ENCODE data around the gene P2RX7.
"Not testable (repeated sequence)": the region's sequence is repeated elsewhere in the genome, so short reads cannot be mapped to it uniquely, and the experiment has no call there.

The P2RX7 gene

DNA sequence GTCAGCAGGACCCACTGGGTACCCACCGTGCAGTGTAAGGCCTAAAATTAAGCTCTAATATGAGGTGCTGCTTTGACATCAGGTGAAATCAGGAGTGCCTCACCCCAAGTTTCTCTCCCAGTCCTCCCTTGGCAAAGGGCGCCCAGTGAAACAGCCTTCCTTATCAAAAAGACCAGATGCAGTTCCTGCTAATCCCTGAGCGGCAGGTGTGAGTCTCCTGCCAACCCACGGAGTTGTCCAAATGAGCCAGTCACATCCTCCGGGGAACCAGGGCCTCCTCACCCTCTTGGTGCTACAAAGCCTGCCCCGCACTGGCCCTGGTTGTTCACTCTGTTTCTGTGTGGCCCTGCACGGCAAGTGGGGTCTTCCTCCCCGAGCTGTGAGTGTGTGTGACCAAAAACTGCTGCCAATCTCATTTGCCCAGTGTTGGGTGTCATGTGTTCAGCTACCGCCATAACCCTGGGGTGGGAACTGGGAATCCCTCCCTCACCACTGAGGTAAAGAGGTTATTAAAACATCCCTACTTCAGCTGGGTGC, 57.0 kb downstream of the P2RX7 start:
- Histone ChIP-seq H3K4me3 (ENCODE audit: extremely low read depth, insufficient read depth, low read length, poor library complexity, severe bottlenecking) (no peak overlapping the region), H3K4me1 (ENCODE audit: control insufficient read depth, insufficient read depth, low read length, poor library complexity, severe bottlenecking) (peaks cover 5% of the 10 kb centered on the region), H3K36me3 (ENCODE audit: control insufficient read depth, insufficient read depth, low read length) (no peaks in the 10 kb centered on the region), H3K27ac (ENCODE audit: low read depth, low read length, severe bottlenecking) (no peak overlapping the region), H3K9me3 (ENCODE audit: control insufficient read depth, low read length) (no peaks in the 10 kb centered on the region)
- WGBS, 2 experiments (ENCODE audit: insufficient coverage in 2 of 2) = 93% methylated on average over 8 of the region's 9 CpGs

DNA sequence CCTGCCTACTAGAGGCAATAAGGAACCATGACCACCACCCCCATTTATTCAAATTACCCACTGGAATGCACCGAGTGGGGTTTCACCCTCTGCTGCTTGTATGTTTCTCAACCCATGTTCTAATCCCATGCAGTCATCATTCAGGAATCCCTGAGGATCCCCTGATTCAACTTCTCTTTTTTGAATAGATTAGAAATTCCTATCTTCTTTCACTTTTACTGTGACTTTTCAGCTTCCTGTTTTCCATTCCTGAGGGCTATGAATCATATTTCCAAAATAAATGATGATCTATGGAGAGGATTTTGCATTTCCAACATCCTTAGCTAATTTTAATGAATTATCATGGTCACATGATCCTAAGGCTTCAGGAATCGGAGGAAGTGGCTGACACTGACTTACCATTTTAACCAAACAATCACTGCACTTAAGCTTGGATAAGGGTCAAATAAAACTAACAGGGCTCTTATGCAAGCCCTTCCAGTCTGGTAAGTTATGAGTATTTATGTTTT, 57.9 kb downstream of the P2RX7 start:
- Histone ChIP-seq H3K9me3 (ENCODE audit: control insufficient read depth, low read length) (no peaks in the 10 kb centered on the region), H3K36me3 (ENCODE audit: control insufficient read depth, insufficient read depth, low read length) (no peaks in the 10 kb centered on the region), H3K27ac (ENCODE audit: low read depth, low read length, severe bottlenecking) (no peak overlapping the region), H3K4me3 (ENCODE audit: extremely low read depth, insufficient read depth, low read length, poor library complexity, severe bottlenecking) (no peak overlapping the region), H3K4me1 (ENCODE audit: control insufficient read depth, insufficient read depth, low read length, poor library complexity, severe bottlenecking) (peaks cover 5% of the 10 kb centered on the region)
- 57 to 80% methylated on average over 1 to 2 of the region's 2 CpGs for WGBS, 2 experiments (ENCODE audit: insufficient coverage in 2 of 2)

DNA sequence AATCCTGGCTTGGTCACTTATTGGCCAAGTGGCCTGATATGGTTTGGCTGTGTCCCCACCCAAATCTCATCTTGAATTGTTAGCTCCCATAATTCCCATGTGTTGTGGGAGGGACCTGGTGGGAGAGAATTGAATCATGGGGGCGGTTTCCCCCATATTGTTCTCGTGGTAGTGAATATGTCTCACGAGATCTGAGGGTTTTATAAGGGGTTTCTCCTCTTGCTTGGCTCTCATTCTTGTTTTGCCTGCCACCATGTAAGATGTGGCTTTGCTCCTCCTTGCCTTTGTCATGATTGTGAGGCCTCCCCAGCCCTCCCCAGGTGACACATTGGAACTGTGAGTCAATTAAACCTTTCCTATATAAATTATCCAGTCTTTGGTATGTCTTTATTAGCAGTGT, 58.5 kb downstream of the P2RX7 start:
- Histone ChIP-seq H3K9me3 (ENCODE audit: control insufficient read depth, low read length) (no peaks in the 10 kb centered on the region), H3K27ac (ENCODE audit: low read depth, low read length, severe bottlenecking) (no peak overlapping the region), H3K36me3 (ENCODE audit: control insufficient read depth, insufficient read depth, low read length) (no peaks in the 10 kb centered on the region), H3K4me3 (ENCODE audit: extremely low read depth, insufficient read depth, low read length, poor library complexity, severe bottlenecking) (no peak overlapping the region), H3K4me1 (ENCODE audit: control insufficient read depth, insufficient read depth, low read length, poor library complexity, severe bottlenecking) (peaks cover 5% of the 10 kb centered on the region)
- 95% methylated on average over 3 of the region's 3 CpGs; no CpG with 5 or more reads in 1 of the 2 experiments for WGBS, 2 experiments (ENCODE audit: insufficient coverage in 2 of 2)

DNA sequence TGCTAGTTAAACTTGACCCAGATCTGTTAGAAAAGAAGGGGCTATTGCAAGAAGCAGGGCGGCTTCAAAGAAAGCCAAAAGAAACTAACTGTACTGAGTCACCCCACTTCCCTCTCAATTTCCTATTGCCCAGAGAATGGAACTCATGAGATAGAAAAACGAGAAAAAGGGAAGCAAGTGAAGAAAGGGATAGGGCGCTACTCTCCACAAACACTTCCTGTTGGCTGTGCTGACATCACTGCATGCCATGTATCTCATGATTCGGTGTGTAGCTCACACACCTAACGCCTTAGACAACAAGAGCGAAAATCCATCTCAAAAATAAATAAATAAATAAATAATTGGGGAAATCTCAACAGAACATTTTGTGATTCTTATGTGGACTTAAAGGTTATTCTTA, 64.2 kb downstream of the P2RX7 start:
- peaks cover 5% of the 10 kb centered on the region for H3K4me1 ChIP-seq (ENCODE audit: control insufficient read depth, insufficient read depth, low read length, poor library complexity, severe bottlenecking)
- H3K4me3 ChIP-seq (ENCODE audit: extremely low read depth, insufficient read depth, low read length, poor library complexity, severe bottlenecking) = no peak overlapping the region
- no peaks in the 10 kb centered on the region for H3K9me3 ChIP-seq (ENCODE audit: control insufficient read depth, low read length)
- no peaks in the 10 kb centered on the region for H3K36me3 ChIP-seq (ENCODE audit: control insufficient read depth, insufficient read depth, low read length)
- WGBS, 2 experiments (ENCODE audit: insufficient coverage in 2 of 2) = 60% methylated on average over 1 of the region's 6 CpGs; no CpG with 5 or more reads in 1 of the 2 experiments
- no peak overlapping the region for H3K27ac ChIP-seq (ENCODE audit: low read depth, low read length, severe bottlenecking)

DNA sequence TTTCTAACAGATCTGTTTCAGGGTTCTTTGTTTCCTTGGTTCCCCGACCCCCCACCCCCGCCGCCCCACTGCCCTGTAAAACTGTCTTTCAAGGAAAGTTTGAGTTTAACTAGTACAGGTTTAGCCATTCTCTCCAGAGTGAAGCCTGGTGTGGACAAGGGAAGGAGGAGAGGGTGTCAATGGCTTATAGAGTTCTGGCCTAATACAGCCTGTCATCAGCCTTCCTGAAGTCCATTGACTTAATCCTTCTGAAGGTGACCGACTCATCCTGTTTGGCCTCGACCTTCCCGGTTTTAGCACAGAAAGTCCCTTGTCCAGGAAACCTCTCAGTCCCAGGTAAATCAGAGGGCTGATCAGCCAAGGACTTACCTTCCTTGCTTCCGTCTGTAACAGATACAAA, 66.3 kb downstream of the P2RX7 start:
- Histone ChIP-seq H3K9me3 (ENCODE audit: control insufficient read depth, low read length) (no peaks in the 10 kb centered on the region), H3K4me3 (ENCODE audit: extremely low read depth, insufficient read depth, low read length, poor library complexity, severe bottlenecking) (no peak overlapping the region), H3K27ac (ENCODE audit: low read depth, low read length, severe bottlenecking) (no peak overlapping the region), H3K4me1 (ENCODE audit: control insufficient read depth, insufficient read depth, low read length, poor library complexity, severe bottlenecking) (no peaks in the 10 kb centered on the region), H3K36me3 (ENCODE audit: control insufficient read depth, insufficient read depth, low read length) (no peaks in the 10 kb centered on the region)
- 77 to 86% methylated on average over 3 of the region's 7 CpGs for WGBS, 2 experiments (ENCODE audit: insufficient coverage in 2 of 2)

DNA sequence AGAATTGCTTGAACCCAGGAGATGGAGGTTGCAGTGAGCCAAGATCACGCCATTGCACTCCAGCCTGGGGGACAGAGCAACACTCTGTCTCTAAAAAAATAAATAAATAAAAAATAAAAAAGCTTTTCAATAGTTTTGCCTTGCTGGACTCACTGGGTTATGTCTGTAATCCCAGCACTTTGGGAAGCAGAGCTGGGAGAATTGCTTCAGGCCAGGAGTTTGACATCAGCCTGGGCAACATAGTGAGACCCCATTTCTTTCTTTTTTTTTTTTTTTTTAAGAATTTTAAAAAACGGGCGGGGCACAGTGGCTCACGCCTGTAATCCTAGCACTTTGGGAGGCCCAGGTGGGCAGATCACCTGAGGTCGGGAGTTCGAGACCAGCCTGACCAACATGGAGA, 68.5 kb downstream of the P2RX7 start:
- H3K4me1 ChIP-seq (ENCODE audit: control insufficient read depth, insufficient read depth, low read length, poor library complexity, severe bottlenecking); H3K4me3 ChIP-seq (ENCODE audit: extremely low read depth, insufficient read depth, low read length, poor library complexity, severe bottlenecking); H3K9me3 ChIP-seq (ENCODE audit: control insufficient read depth, low read length); H3K27ac ChIP-seq (ENCODE audit: low read depth, low read length, severe bottlenecking); H3K36me3 ChIP-seq (ENCODE audit: control insufficient read depth, insufficient read depth, low read length): not testable (repeated sequence)
- WGBS, 2 experiments (ENCODE audit: insufficient coverage in 2 of 2) = no CpG with 5 or more reads among the region's 6 CpGs

DNA sequence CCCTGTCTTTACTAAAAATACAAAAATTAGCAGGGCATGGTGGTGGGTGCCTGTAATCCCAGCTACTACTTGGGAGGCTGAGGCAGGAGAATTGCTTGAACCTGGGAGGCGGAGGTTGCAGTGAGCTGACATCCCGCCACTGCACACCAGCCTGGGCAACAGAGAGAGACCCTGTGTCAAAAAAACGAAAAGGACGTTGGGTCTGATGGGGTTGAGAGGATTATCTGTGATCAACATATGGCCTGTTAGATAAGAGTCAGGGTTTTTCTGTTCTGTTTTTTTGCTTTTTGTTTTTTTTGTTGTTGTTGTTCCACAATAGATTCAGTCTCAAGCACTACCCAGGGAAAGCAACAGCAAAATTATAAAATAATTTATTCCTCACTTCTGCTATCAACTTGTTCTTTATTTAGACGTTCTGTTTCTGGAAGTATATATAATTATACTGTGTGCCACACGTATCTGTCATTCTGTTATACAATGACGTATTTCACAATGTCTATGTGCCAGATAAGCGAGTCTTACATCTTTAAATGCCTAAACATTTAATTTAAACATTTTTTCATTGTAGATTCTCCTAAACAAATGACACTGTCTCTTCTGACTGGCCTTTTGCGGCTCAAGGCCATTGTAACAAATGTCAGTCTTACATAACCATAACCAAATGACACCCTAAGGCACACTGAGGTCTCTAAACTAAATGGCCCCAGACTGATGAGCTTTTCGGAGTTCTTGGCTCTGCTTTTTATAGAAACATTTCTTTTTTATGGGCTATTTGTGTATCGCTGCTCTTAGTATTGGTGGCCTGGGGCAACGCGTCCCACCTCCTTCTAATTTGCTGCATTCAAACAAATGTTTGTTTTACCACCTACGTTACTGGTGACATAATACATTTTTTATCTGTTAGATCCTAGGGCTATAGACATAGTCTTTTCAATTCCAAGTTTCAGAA, 70.0 kb downstream of the P2RX7 start:
- WGBS, 2 experiments (ENCODE audit: insufficient coverage in 2 of 2) = 87 to 91% methylated on average over 4 to 8 of the region's 14 CpGs
- no peak overlapping the region for H3K27ac ChIP-seq (ENCODE audit: low read depth, low read length, severe bottlenecking)
- no peaks in the 10 kb centered on the region for H3K36me3 ChIP-seq (ENCODE audit: control insufficient read depth, insufficient read depth, low read length)
- H3K9me3 ChIP-seq (ENCODE audit: control insufficient read depth, low read length) = no peaks in the 10 kb centered on the region
- H3K4me1 ChIP-seq (ENCODE audit: control insufficient read depth, insufficient read depth, low read length, poor library complexity, severe bottlenecking) = no peaks in the 10 kb centered on the region
- no peak overlapping the region for H3K4me3 ChIP-seq (ENCODE audit: extremely low read depth, insufficient read depth, low read length, poor library complexity, severe bottlenecking)

DNA sequence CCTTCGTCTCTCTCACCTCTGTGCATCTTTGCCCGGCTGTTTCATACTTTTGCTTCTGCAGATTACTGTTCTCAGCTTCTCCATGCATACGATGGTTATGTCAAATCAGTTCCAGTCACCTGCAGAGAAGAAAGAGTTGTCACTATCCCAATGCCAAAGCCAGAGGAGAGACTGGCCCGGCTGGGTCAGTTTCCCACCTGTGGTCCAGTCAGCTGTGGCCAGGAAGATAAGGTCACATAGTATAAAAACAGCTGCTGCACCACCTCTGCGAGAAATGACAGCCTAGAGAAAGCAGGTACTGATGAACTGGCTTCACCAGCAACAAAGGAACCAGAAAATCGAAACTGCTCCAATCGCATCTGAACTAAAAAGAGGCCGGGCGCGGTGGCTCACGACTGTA, 70.8 kb downstream of the P2RX7 start:
- no peaks in the 10 kb centered on the region for H3K36me3 ChIP-seq (ENCODE audit: control insufficient read depth, insufficient read depth, low read length)
- WGBS, 2 experiments (ENCODE audit: insufficient coverage in 2 of 2) = 79 to 85% methylated on average over 11 of the region's 11 CpGs
- no peak overlapping the region for H3K4me3 ChIP-seq (ENCODE audit: extremely low read depth, insufficient read depth, low read length, poor library complexity, severe bottlenecking)
- H3K9me3 ChIP-seq (ENCODE audit: control insufficient read depth, low read length) = no peaks in the 10 kb centered on the region
- no peaks in the 10 kb centered on the region for H3K4me1 ChIP-seq (ENCODE audit: control insufficient read depth, insufficient read depth, low read length, poor library complexity, severe bottlenecking)
- no peak overlapping the region for H3K27ac ChIP-seq (ENCODE audit: low read depth, low read length, severe bottlenecking)

DNA sequence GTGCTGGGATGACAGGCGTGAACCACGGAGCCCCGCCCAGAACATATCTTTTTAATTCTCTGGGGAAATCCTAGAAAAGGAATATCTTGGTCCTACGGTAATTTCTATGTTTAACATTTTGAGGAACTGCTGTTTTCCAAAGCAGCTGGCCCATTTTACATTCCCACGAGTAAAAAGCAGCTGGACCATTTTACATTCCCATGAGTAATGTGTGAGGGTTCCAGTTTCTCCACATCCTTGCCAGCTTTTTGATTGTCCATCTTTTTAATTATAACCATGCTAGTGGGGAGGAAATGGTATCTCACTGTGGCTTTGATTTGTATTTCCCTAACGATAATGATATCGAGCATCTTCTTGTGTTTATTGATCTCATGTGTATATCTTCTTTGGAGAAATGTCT, 72.8 kb downstream of the P2RX7 start:
- Histone ChIP-seq H3K9me3 (ENCODE audit: control insufficient read depth, low read length) (no peaks in the 10 kb centered on the region), H3K36me3 (ENCODE audit: control insufficient read depth, insufficient read depth, low read length) (no peaks in the 10 kb centered on the region), H3K27ac (ENCODE audit: low read depth, low read length, severe bottlenecking) (no peak overlapping the region), H3K4me3 (ENCODE audit: extremely low read depth, insufficient read depth, low read length, poor library complexity, severe bottlenecking) (no peak overlapping the region), H3K4me1 (ENCODE audit: control insufficient read depth, insufficient read depth, low read length, poor library complexity, severe bottlenecking) (no peaks in the 10 kb centered on the region)
- WGBS, 2 experiments (ENCODE audit: insufficient coverage in 2 of 2) = 83 to 92% methylated on average over 4 to 6 of the region's 7 CpGs

DNA sequence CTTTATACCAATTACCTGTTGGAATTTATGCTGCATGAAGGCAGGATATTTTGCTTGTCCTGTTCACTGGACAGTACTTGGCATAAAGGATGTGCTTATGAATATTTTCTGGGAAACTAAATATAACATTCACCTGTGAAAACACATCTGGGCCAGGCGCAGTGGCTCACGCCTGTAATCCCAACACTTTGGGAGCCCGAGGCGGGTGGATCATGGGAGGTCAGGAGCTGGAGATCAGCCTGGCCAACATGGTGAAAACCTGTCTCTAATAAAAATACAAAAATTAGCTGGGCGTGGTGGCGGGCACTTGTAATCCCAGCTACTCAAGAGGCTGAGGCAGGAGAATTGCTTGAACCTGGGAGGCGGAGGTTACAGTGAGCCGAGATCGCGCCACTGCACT, 75.9 kb downstream of the P2RX7 start:
- not testable (repeated sequence) for H3K36me3 ChIP-seq (ENCODE audit: control insufficient read depth, insufficient read depth, low read length); H3K4me1 ChIP-seq (ENCODE audit: control insufficient read depth, insufficient read depth, low read length, poor library complexity, severe bottlenecking); H3K4me3 ChIP-seq (ENCODE audit: extremely low read depth, insufficient read depth, low read length, poor library complexity, severe bottlenecking); H3K27ac ChIP-seq (ENCODE audit: low read depth, low read length, severe bottlenecking); H3K9me3 ChIP-seq (ENCODE audit: control insufficient read depth, low read length)
- WGBS, 2 experiments (ENCODE audit: insufficient coverage in 2 of 2) = 96 to 97% methylated on average over 8 to 10 of the region's 10 CpGs

DNA sequence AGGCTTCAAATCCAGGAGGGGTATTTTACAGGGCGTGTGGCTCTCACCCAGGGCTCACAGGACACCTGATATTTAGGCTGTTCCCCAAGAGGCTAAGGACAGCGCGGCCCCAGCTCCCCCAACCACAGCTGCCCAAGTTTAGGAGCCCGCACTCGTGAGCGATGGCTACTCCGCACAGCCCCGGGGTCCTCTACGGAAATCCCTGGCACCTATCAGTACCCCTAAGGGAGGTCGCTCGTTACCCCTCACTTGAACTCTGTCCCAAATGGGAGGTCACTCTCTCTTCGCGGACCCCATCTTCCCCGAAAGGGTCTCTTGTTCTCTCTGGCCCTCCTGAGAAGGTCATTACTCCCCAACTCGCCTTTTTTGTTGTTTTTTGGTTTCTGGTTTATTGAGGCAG, 76.5 kb downstream of the P2RX7 start:
- Histone ChIP-seq H3K4me1 (ENCODE audit: control insufficient read depth, insufficient read depth, low read length, poor library complexity, severe bottlenecking) (peaks cover under 1% of the 10 kb centered on the region), H3K4me3 (ENCODE audit: extremely low read depth, insufficient read depth, low read length, poor library complexity, severe bottlenecking) (peak overlapping the region; percentile 79), H3K9me3 (ENCODE audit: control insufficient read depth, low read length) (no peaks in the 10 kb centered on the region), H3K36me3 (ENCODE audit: control insufficient read depth, insufficient read depth, low read length) (peaks cover 9% of the 10 kb centered on the region), H3K27ac (ENCODE audit: low read depth, low read length, severe bottlenecking) (no peak overlapping the region)
- WGBS, 2 experiments (ENCODE audit: insufficient coverage in 2 of 2) = 82 to 94% methylated on average over 10 to 13 of the region's 15 CpGs

Measured in mesodermal cell (in vitro differentiated cells).